Measurements from ENCODE around the gene EEF2K. TPM values are rescaled to one million over a fixed set of nuclear protein-coding genes. Genes with fewer than 3 reads are reported as not detected.
A peak's percentile ranks its signal among the peaks of the same experiment; 100 is the strongest.

The EEF2K gene
- total RNA-seq, 2 donors from 2014 or later, result 9.8 to 15.8 TPM

- Mint-ChIP-seq H3K27ac (peak overlapping the region; percentile 28), H3K9me3 (no peaks in the 10 kb centered on the region), H3K27me3 (ENCODE audit: insufficient read depth) (no peaks in the 10 kb centered on the region), H3K36me3 (ENCODE audit: low read depth) (no peaks in the 10 kb centered on the region), H3K4me1 (peaks cover 3% of the 10 kb centered on the region), H3K4me3 (no peak overlapping the region)
- Histone ChIP-seq H3K4me1 (ENCODE audit: control insufficient read depth, insufficient read depth, low read length) (no peaks in the 10 kb centered on the region), H3K27ac (ENCODE audit: low read depth, low read length) (peak overlapping the region; percentile 68), H3K9me3 (ENCODE audit: control insufficient read depth, low read length) (no peaks in the 10 kb centered on the region), H3K9ac (ENCODE audit: extremely low read depth, low read length, poor library complexity, severe bottlenecking) (no peak overlapping the region), H3K4me3 (ENCODE audit: low read length) (no peak overlapping the region), H3K36me3 (ENCODE audit: control insufficient read depth, insufficient read depth, low read length) (no peaks in the 10 kb centered on the region), H3K27me3 (ENCODE audit: control insufficient read depth, insufficient read depth, low read length, poor library complexity, severe bottlenecking) (no peaks in the 10 kb centered on the region)
- TF ChIP-seq CTCF (conservative IDR thresholded peaks at IDR 0.05), result no peak
- no peak for DNase-seq
These were observed 86.2 kb downstream of the EEF2K start for GRCh38 chr16:22292320-22292719.

DNA sequence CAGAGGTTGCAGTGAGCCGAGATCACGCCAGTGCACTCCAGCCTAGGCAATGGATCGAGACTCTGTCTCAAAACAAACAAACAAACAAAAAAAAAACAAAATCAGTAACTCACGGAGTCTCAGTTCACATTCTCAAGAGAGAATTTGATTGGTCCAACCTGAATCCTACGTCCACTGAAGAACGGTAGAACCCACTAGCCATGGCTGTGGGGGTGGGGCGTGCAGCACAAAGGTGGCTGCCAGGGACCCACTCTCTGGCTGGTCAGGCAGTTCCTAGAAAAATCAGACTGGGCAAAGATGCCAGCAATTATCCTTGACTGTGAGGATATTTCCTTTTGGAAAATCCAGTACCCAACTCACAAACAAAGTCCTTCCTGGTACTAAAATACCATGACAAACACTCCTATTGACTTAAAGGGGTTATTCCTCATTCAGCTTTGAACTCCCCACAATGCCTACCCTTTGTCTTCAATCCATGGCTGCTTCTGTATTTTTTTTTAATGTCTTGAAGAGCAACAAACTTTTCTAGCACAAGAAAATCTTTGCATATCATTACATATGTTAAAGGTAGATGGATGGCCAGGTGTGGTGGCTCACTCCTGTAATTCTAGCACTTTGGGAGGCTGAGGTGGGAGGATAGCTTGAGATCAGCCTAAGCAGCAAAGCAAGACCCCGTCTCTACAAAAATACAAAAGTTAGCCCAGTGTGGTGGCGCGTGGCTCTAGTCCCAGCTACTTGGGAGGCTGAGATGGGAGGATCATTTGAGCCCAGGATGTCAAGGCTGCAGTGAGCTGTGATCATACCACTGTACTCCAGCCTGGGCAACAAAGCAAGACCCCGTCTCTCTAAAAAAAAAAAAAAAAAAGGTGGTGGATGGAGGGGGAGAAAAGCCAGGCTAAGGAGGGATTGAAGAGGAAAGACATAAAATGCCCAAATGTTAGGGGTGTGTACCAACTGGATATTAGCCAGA, 87.3 kb downstream of the EEF2K start:
- WGBS, 2 experiments (ENCODE audit: insufficient coverage in 1 of 2, insufficient read length in 1 of 2), result 85 to 94% methylated on average over 7 to 11 of the region's 11 CpGs
- DNase-seq, result no peak
- no peaks in the 10 kb centered on the region for H3K36me3 ChIP-seq (ENCODE audit: control insufficient read depth, insufficient read depth, low read length)
- no peaks in the 10 kb centered on the region for H3K36me3 Mint-ChIP-seq (ENCODE audit: low read depth)
- no peaks in the 10 kb centered on the region for H3K9me3 Mint-ChIP-seq
- H3K4me3 Mint-ChIP-seq, result no peak overlapping the region
- H3K4me1 ChIP-seq (ENCODE audit: control insufficient read depth, insufficient read depth, low read length), result no peaks in the 10 kb centered on the region
- no peaks in the 10 kb centered on the region for H3K27me3 Mint-ChIP-seq (ENCODE audit: insufficient read depth)
- no peak overlapping the region for H3K27ac Mint-ChIP-seq
- H3K9ac ChIP-seq (ENCODE audit: extremely low read depth, low read length, poor library complexity, severe bottlenecking), result no peak overlapping the region
- no peak overlapping the region for H3K4me3 ChIP-seq (ENCODE audit: low read length)
- no peak overlapping the region for H3K27ac ChIP-seq (ENCODE audit: low read depth, low read length)
- H3K27me3 ChIP-seq (ENCODE audit: control insufficient read depth, insufficient read depth, low read length, poor library complexity, severe bottlenecking), result no peaks in the 10 kb centered on the region
- no peaks in the 10 kb centered on the region for H3K9me3 ChIP-seq (ENCODE audit: control insufficient read depth, low read length)
- no peak for TF ChIP-seq CTCF (conservative IDR thresholded peaks at IDR 0.05)
- peaks cover 3% of the 10 kb centered on the region for H3K4me1 Mint-ChIP-seq

- 6 to 17% methylated on average over 14 to 15 of the region's 17 CpGs for WGBS, 2 experiments (ENCODE audit: insufficient coverage in 1 of 2, insufficient read length in 1 of 2)
These were observed 90.4 kb downstream of the EEF2K start for GRCh38 chr16:22296225-22297113.

More at GRCh38 chr16:22296225-22297113, 90.4 kb downstream of the EEF2K start:
- H3K36me3 ChIP-seq (ENCODE audit: control insufficient read depth, insufficient read depth, low read length), result no peaks in the 10 kb centered on the region
- Mint-ChIP-seq H3K27me3 (ENCODE audit: insufficient read depth) (no peaks in the 10 kb centered on the region), H3K9me3 (no peaks in the 10 kb centered on the region), H3K4me1 (peaks cover 11% of the 10 kb centered on the region), H3K36me3 (ENCODE audit: low read depth) (peaks cover 6% of the 10 kb centered on the region), H3K4me3 (peak overlapping the region; percentile 85), H3K27ac (peak overlapping the region; percentile 97)
- H3K9ac ChIP-seq (ENCODE audit: extremely low read depth, low read length, poor library complexity, severe bottlenecking), result peak overlapping the region; percentile 12
- no peaks in the 10 kb centered on the region for H3K27me3 ChIP-seq (ENCODE audit: control insufficient read depth, insufficient read depth, low read length, poor library complexity, severe bottlenecking)
- no peaks in the 10 kb centered on the region for H3K9me3 ChIP-seq (ENCODE audit: control insufficient read depth, low read length)
- H3K4me1 ChIP-seq (ENCODE audit: control insufficient read depth, insufficient read depth, low read length), result no peaks in the 10 kb centered on the region
- TF ChIP-seq CTCF (conservative IDR thresholded peaks at IDR 0.05), result no peak
- H3K4me3 ChIP-seq (ENCODE audit: low read length), result peak overlapping the region; percentile 89
- no peak overlapping the region for H3K27ac ChIP-seq (ENCODE audit: low read depth, low read length)
- DNase-seq, result no peak

Data from endodermal cell (in vitro differentiated cells).